Measurements from ENCODE around the gene SEMA3C.
A peak's percentile ranks its signal among the peaks of the same experiment; 100 is the strongest.

Gene SEMA3C
- 0 to 2.0 (median 0) reads per million in 9 experiments for total RNA-seq

- Mint-ChIP-seq H3K4me3 (no peak within 1 kb of the TSS), H3K36me3 (ENCODE audit: insufficient read depth) (no peaks in the 10 kb centered on the region), H3K4me1 (ENCODE audit: low read depth in 2 of 2) (no peaks in the 10 kb centered on the region), H3K9me3 (no peaks in the 10 kb centered on the region), H3K27ac (no peak within 1 kb of the TSS), H3K27me3 (peaks cover 0 to 9% of the 10 kb centered on the region in 2 donors)
- ATAC-seq (replicated peaks) (peak; percentile 19), DNase-seq (no peak)
Observed at GRCh38 chr7:80918909-80919721, at the start of gene SEMA3C. Gene SEMA3C, minus strand, starts transcription at chr7:80919051. Its CDS starts 2,270 bp downstream, at chr7:80916781.

DNA sequence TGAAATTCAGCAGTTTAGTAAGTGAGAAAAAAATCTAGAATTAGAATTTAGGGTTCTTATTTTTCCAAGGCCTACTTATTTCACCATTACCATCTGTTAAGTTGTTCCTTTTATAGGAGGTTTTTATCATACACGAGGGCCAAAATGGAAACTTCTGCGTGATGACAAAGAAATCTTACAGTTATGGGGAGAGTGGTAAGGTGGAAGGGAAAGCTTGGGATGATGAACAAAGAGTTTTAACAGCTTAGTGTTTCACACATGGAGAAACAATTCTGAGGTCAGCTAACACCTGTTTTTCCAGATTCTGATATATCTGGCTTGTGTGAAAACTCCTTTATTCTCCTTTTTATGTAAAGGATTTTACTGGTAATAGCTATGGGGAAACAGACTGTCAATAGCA is 49.8 kb upstream of the SEMA3C start:
- no peak overlapping the region for H3K4me3 Mint-ChIP-seq
- H3K9me3 Mint-ChIP-seq, result peaks cover 5 to 8% of the 10 kb centered on the region in 2 donors
- H3K27ac Mint-ChIP-seq, result no peak overlapping the region
- no peaks in the 10 kb centered on the region for H3K27me3 Mint-ChIP-seq
- DNase-seq (no peak), ATAC-seq (replicated peaks) (no peak)
- H3K36me3 Mint-ChIP-seq (ENCODE audit: insufficient read depth), result no peaks in the 10 kb centered on the region
- no peaks in the 10 kb centered on the region for H3K4me1 Mint-ChIP-seq (ENCODE audit: low read depth in 2 of 2)

DNA sequence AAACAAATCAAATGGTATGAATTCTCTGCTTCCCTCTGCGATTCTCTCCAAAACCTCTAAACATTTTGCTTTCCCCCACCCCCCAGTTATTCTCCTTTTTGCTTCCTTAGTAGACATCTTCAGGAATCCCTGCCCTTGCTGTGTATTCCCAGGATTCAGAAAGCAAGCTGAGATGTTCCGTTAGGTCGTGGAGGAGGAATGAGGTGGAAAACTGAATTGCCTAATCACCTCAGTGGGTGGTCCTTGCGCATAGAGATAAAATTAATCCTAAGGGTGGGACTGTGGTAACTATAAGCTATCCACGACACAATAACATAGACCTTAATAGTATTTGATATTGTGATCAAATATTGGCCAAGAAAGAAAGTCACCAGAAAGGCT is 49.1 kb upstream of the SEMA3C start:
- no peaks in the 10 kb centered on the region for H3K4me1 Mint-ChIP-seq (ENCODE audit: low read depth in 2 of 2)
- H3K36me3 Mint-ChIP-seq (ENCODE audit: insufficient read depth), result no peaks in the 10 kb centered on the region
- H3K27me3 Mint-ChIP-seq, result no peaks in the 10 kb centered on the region
- DNase-seq, result no peak
- no peak for ATAC-seq (replicated peaks)
- peaks cover 5 to 8% of the 10 kb centered on the region in 2 donors for H3K9me3 Mint-ChIP-seq
- no peak overlapping the region for H3K27ac Mint-ChIP-seq
- H3K4me3 Mint-ChIP-seq, result no peak overlapping the region

DNA sequence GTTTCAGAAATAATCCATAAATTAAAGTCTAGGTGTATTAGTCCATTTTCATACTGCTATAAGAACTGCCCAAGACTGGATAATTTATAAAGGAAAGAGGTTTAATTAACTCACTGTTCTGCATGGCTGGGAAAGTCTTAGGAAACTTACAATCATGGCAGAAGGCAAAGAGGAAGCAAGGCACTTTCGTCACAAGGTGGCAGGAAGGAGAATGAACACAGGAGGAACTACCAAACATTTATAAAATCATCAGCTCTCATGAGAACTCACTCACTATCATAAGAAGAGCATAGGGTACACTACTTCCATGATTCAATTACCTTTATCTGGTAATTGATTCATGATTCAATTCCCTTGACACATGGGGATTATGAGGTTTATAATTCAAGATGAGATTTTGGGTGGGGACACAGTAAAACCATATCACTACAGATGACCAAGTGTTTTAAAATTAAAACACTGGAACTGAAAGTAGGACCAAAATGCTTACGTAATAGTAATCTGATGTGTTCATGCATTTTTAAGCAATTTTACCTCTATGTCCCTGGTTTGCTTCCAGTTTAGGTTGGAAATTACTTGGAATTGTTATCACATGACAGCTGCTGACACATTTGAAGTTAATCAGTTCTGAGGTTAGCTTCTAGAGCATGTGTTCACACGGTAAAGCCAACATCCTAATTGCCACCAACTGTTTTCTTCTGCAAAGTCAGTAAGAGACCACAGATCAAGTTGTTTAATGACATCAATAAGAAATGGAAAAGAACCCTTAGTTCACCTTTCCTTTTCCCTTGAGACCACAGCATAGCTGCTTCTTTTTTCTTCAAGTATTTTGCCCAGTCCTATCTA is 48.4 kb upstream of the SEMA3C start:
- Mint-ChIP-seq H3K4me3 (no peak overlapping the region), H3K9me3 (peaks cover 5 to 8% of the 10 kb centered on the region in 2 donors), H3K36me3 (ENCODE audit: insufficient read depth) (no peaks in the 10 kb centered on the region), H3K27me3 (no peaks in the 10 kb centered on the region), H3K27ac (no peak overlapping the region), H3K4me1 (ENCODE audit: low read depth in 2 of 2) (no peaks in the 10 kb centered on the region)
- ATAC-seq (replicated peaks), result no peak
- no peak for DNase-seq

- Mint-ChIP-seq H3K27me3 (no peaks in the 10 kb centered on the region), H3K36me3 (ENCODE audit: insufficient read depth) (no peaks in the 10 kb centered on the region), H3K4me3 (no peak overlapping the region), H3K27ac (no peak overlapping the region), H3K4me1 (ENCODE audit: low read depth in 2 of 2) (no peaks in the 10 kb centered on the region), H3K9me3 (peaks cover 0 to under 1% of the 10 kb centered on the region in 2 donors)
- ATAC-seq (replicated peaks), result no peak
- DNase-seq, result no peak
Observed at GRCh38 chr7:80960244-80960795, 41.5 kb upstream of the SEMA3C start.

- H3K27ac Mint-ChIP-seq, result no peak overlapping the region
- H3K36me3 Mint-ChIP-seq (ENCODE audit: insufficient read depth), result no peaks in the 10 kb centered on the region
- peaks cover 0 to 8% of the 10 kb centered on the region in 2 donors for H3K9me3 Mint-ChIP-seq
- no peaks in the 10 kb centered on the region for H3K4me1 Mint-ChIP-seq (ENCODE audit: low read depth in 2 of 2)
- H3K27me3 Mint-ChIP-seq, result no peaks in the 10 kb centered on the region
- H3K4me3 Mint-ChIP-seq, result no peak overlapping the region
- no peak for ATAC-seq (replicated peaks)
- DNase-seq, result no peak
Observed at GRCh38 chr7:80957226-80957777, 38.5 kb upstream of the SEMA3C start.

DNA sequence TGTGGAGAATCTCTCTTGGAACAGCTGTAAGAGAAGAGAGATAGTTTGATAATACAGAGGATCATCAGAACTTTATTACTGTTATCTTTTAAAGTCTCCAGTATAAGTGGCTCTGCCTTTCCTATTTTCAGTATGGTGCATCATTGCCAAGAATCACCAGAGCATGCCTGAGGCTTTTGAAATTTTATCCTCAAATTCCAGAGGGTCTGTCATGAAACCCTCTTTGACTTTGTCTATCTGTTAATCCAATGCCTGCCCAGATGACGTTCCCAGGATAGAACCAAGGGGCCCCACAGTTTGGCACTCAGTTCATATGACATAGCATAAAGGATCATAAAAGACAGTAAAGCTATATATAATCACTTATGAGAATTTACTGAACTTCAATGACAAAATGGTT is 35.3 kb upstream of the SEMA3C start:
- Mint-ChIP-seq H3K36me3 (ENCODE audit: insufficient read depth) (no peaks in the 10 kb centered on the region), H3K27ac (no peak overlapping the region)

GRCh38 chr7:80950550-80950967 is 31.7 kb upstream of the SEMA3C start:
- H3K4me1 Mint-ChIP-seq (ENCODE audit: low read depth in 2 of 2), result no peaks in the 10 kb centered on the region
- no peak for DNase-seq
- H3K4me3 Mint-ChIP-seq, result no peak overlapping the region
- no peaks in the 10 kb centered on the region for H3K36me3 Mint-ChIP-seq (ENCODE audit: insufficient read depth)
- H3K27me3 Mint-ChIP-seq, result no peaks in the 10 kb centered on the region
- H3K9me3 Mint-ChIP-seq, result peaks cover 2 to 17% of the 10 kb centered on the region in 2 donors
- H3K27ac Mint-ChIP-seq, result no peak overlapping the region
- ATAC-seq (replicated peaks), result no peak

More for the DNA sequence above, 35.3 kb upstream of the SEMA3C start:
- no peaks in the 10 kb centered on the region for H3K4me1 Mint-ChIP-seq (ENCODE audit: low read depth in 2 of 2)
- H3K9me3 Mint-ChIP-seq, result peaks cover 0 to 8% of the 10 kb centered on the region in 2 donors
- DNase-seq (no peak), ATAC-seq (replicated peaks) (no peak)
- no peaks in the 10 kb centered on the region for H3K27me3 Mint-ChIP-seq
- H3K4me3 Mint-ChIP-seq, result no peak overlapping the region

- Mint-ChIP-seq H3K9me3 (peaks cover 2 to 13% of the 10 kb centered on the region in 2 donors), H3K4me3 (no peak overlapping the region), H3K27me3 (no peaks in the 10 kb centered on the region), H3K27ac (no peak overlapping the region), H3K36me3 (ENCODE audit: insufficient read depth) (no peaks in the 10 kb centered on the region), H3K4me1 (ENCODE audit: low read depth in 2 of 2) (no peaks in the 10 kb centered on the region)
- no peak for DNase-seq
- no peak for ATAC-seq (replicated peaks)
Observed at GRCh38 chr7:80949449-80949848, 30.6 kb upstream of the SEMA3C start.

DNA sequence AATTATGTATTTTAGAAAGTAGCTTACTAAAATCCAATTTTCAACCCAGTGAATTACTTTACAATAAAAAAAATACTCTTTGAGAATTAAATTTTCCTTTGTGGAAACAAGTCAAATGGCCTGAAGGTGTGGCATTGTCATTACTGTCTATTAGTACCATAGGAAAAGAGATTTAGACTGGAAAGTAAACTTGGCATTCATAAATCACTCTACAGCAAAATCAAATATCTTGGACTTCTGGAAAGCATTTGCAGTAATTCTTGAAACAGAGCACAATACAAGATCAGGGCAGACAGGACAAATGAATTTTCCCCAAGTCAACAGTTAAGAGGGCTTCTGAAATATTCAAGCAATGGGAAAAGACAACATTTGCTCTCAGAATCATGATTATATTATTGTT is 28.0 kb upstream of the SEMA3C start:
- H3K4me3 Mint-ChIP-seq, result no peak overlapping the region
- DNase-seq (no peak), ATAC-seq (replicated peaks) (no peak)
- no peaks in the 10 kb centered on the region for H3K27me3 Mint-ChIP-seq
- peaks cover 2 to 13% of the 10 kb centered on the region in 2 donors for H3K9me3 Mint-ChIP-seq
- no peaks in the 10 kb centered on the region for H3K4me1 Mint-ChIP-seq (ENCODE audit: low read depth in 2 of 2)
- H3K36me3 Mint-ChIP-seq (ENCODE audit: insufficient read depth), result no peaks in the 10 kb centered on the region
- H3K27ac Mint-ChIP-seq, result no peak overlapping the region

- no peaks in the 10 kb centered on the region for H3K4me1 Mint-ChIP-seq (ENCODE audit: low read depth in 2 of 2)
- H3K36me3 Mint-ChIP-seq (ENCODE audit: insufficient read depth), result no peaks in the 10 kb centered on the region
Observed at GRCh38 chr7:80945976-80946375, 27.1 kb upstream of the SEMA3C start.

GRCh38 chr7:80943342-80943741 is 24.5 kb upstream of the SEMA3C start:
- no peak for ATAC-seq (replicated peaks)
- H3K4me3 Mint-ChIP-seq, result no peak overlapping the region

More at GRCh38 chr7:80945976-80946375, 27.1 kb upstream of the SEMA3C start:
- H3K27ac Mint-ChIP-seq, result no peak overlapping the region
- no peak for ATAC-seq (replicated peaks)
- peaks cover 2 to 13% of the 10 kb centered on the region in 2 donors for H3K9me3 Mint-ChIP-seq
- H3K27me3 Mint-ChIP-seq, result no peaks in the 10 kb centered on the region
- DNase-seq, result no peak
- H3K4me3 Mint-ChIP-seq, result no peak overlapping the region

GRCh38 chr7:80942261-80943041 is 23.6 kb upstream of the SEMA3C start:
- Mint-ChIP-seq H3K27ac (no peak overlapping the region), H3K4me1 (ENCODE audit: low read depth in 2 of 2) (no peaks in the 10 kb centered on the region), H3K27me3 (no peaks in the 10 kb centered on the region), H3K9me3 (peaks cover 1 to 10% of the 10 kb centered on the region in 2 donors), H3K36me3 (ENCODE audit: insufficient read depth) (no peaks in the 10 kb centered on the region), H3K4me3 (no peak overlapping the region)
- ATAC-seq (replicated peaks) (no peak), DNase-seq (no peak)

More at GRCh38 chr7:80943342-80943741, 24.5 kb upstream of the SEMA3C start:
- Mint-ChIP-seq H3K27me3 (no peaks in the 10 kb centered on the region), H3K36me3 (ENCODE audit: insufficient read depth) (no peaks in the 10 kb centered on the region), H3K27ac (no peak overlapping the region), H3K9me3 (peaks cover 2 to 13% of the 10 kb centered on the region in 2 donors), H3K4me1 (ENCODE audit: low read depth in 2 of 2) (no peaks in the 10 kb centered on the region)
- DNase-seq, result no peak

Measured in effector memory CD8-positive, alpha-beta T cell (primary cell).